ENCODE measurements around the gene GTPBP1.

DNA sequence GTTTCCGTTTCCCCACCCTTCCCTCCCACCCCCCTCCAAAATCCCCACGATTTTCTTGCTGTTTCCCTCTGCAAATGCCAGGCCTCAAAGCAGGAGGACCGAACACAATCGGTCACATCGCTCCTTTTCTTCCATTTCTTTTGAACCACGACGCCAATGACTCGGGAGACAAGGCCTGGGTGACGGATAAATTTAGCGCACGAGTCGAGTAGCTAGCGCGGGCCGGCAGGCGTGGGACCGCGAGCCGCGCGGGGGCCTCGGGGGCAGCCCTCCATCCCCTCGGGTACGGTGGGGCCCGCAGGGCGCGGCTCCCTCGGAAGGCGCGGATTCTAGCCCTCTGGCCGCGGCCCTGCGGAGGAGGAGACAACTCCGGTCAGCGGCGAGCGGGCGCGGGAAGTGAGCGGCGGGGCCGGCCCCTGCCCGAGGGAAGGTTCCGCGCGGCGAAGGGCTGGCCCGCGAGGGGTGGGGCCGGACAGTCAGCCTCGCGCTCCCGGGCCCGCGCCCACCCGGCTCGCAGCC, 5.4 kb upstream of the GTPBP1 start:
- TF ChIP-seq CTCF (IDR thresholded peaks at IDR 0.05 in 4 of 5, conservative IDR thresholded peaks at IDR 0.05 in 1 of 5) (no peak), POLR2A (IDR thresholded peaks at IDR 0.05) (no peak)

All from gastrocnemius medialis (tissue), 4 donors.